CD1c-positive myeloid dendritic cell (primary cell): ENCODE measurements around the gene CDK17.
"Not testable (repeated sequence)": the region's sequence is repeated elsewhere in the genome, so short reads cannot be mapped to it uniquely, and the experiment has no call there.

ENCODE experiments used
- DNase-seq: peaks from one replicate; pipeline ENCODE4 v3.0.0-alpha.2; 2016; ENCODE audit errors: extremely low spot score

The CDK17 gene

DNA sequence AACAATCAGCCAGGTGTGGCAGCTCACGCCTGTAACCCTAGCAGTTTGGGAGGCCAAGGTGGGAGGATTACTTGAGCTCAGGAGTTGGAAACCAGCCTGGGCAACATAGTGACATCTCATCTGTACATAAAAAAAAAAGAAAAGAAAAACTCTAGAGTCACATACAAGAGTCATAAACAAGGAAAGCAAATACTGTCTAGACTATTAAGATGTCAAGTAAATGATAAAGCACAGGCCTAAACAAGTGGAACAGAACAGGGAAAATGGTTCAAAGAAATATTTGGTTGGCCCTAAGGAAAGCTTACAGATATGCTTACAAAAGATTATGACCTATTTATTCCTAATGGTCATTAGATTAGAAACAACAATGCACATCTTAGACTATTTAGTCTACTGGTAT, 12.3 kb downstream of the CDK17 start:
- no peak for DNase-seq

DNA sequence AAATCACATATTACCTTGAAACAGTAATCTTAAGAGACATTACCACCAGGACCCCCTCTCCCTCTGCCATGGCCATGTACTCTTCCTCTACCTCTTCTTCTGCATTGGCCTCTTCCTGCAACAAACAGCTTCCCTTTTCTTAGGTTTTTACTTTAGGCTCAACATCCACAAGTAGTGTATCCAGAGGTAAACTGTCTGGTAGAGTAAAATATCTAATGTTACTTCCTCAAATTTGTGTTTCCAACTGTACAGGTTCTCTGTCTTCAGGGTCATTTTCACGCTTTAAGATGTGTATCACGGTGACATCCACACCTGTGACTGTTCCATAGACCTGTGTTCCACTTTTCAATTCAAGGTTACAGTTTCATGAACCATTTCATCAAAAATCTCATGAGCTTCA, 13.4 kb downstream of the CDK17 start:
- no peak for DNase-seq

DNA sequence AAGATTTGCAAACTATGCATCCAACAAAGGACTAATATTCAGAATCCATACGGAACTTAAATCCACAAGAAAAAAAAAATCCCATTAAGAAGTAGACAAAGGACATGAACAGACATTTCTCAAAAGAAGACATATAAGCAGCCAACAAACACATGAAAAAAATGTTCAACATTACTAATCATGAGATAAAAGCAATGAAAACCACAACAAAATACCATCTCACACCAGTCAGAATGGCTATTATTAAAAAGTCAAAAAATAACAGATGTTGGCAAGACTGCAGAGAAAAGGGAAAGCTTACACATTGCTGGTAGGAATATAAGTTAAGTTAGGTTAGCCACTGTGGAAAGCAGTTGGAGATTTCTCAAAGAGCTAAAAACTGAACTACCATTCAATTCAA, 16.2 kb downstream of the CDK17 start:
- no peak for DNase-seq

DNA sequence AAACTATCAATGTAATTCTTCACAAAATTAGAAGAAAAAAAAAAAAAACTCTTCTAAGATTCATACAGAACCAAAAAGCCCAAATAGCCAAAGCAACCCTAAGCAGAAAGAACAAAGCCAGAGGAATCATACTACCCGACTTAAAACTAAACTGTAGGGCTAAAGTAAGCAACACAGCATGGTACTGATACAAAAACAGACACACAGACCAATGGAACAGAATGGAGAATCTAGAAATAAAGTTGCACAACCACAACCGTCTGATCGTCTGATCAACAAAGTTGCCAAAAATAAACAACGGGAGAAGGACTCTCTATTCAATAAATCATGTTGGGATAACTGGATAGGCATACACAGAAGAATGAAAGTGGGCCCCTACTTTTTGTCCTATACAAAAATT, 16.9 kb downstream of the CDK17 start:
- no peak for DNase-seq

DNA sequence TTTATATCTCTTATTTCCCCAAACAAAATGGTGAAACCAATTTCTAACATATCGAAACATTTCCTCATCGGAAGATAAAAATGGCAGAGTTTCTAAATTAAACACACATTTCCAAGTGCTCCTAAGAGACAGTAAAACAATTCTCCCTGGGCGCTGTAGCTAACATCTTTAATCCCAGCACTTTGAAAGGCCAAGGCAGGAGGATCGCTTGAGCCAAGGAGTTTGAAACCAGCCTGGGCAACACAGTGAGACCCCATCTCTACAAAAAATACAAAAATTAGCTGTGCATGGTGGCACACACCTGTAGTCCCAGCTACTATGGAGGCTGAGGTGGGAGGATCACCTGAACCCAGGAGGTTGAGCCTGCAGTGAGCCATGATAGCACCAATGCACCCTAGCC, 20.5 kb downstream of the CDK17 start:
- not testable (repeated sequence) for DNase-seq

DNA sequence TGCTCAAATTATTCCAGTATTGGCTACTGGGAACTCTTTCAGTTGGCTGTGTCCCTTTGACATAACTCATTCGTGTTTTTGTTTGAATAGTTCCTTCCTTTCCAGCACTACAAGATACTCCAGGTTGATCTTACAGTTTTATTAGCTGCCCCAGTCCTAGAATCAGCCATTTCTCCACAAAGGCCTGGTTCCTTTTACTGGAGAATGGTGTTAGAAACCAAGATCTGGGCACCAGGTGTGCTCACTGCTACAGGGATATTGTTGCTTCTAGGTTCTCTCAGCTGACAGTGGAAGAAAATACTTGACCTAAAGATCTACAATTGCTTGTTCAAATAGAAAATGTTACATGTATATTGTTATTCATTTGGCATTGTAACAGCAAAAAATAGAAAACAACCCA, 21.9 kb downstream of the CDK17 start:
- no peak for DNase-seq

DNA sequence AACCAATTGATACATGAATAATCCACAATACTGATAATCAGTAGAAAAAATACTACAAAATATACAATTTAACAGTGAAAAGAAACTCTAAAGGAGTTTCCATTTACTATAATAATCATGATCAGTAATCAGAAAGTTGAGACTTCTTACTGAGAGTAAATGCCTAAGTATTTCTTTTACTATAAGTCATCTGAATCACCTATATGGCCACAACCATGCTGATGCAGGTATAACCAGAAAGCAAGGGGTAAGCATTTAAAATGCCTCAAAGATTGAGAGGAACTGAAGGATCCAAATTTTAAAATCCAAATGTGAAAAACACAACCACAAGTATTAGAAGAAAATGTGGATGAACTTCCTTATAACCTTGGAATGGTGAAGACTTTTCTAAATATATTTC, 23.4 kb downstream of the CDK17 start:
- no peak for DNase-seq

DNA sequence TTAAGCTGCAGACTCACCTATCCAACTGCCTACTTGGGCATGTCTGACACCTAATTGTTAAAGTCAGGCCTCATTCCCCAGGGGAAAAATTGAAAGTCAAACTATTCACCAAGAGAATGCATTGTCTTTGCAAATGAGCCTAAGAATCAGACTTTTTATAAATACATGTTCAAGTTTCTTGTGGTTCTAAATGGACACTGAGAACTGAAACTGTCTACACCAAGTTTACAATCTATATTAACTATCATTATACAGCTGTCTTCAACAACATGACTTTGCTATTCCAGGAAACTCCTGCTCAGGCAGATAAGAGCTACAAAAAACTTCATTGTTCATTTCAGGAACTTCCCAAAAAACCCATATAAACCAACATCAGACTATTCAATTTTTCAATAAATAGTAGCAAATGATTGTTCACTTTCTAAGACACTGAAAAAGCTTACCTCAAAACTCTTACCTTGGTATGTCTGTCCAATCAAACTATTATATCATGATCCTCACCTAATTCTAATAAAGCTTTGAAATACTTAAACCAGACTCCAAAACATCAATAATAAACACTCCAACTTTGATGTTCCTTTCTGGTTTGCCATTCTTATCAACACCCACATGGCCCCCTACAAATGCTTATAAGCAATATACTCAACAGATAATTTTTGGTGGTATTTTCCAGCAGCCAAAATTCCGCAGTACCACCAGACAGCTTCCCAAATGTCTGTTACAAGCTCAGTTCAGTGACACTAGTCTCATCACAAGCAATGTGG, 24.2 kb downstream of the CDK17 start:
- DNase-seq = no peak

DNA sequence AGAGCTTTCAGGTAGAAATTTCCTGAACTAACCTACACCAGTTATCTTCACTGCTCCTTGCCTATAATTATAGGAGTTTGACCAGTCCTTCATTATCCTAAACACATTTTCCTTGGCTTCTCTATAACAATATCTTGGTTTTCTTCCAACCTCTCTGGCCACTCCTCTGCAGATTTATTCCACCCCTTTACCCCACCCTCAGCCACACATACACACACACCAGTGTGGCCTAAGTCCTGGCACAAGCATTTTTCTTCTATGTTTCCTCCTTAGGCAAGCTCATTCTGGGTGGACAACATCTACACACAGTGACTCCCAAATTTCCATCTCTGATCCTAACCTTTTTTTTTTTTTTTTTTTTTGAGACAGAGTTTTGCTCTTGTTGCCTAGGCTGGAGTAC, 25.1 kb downstream of the CDK17 start:
- no peak for DNase-seq

DNA sequence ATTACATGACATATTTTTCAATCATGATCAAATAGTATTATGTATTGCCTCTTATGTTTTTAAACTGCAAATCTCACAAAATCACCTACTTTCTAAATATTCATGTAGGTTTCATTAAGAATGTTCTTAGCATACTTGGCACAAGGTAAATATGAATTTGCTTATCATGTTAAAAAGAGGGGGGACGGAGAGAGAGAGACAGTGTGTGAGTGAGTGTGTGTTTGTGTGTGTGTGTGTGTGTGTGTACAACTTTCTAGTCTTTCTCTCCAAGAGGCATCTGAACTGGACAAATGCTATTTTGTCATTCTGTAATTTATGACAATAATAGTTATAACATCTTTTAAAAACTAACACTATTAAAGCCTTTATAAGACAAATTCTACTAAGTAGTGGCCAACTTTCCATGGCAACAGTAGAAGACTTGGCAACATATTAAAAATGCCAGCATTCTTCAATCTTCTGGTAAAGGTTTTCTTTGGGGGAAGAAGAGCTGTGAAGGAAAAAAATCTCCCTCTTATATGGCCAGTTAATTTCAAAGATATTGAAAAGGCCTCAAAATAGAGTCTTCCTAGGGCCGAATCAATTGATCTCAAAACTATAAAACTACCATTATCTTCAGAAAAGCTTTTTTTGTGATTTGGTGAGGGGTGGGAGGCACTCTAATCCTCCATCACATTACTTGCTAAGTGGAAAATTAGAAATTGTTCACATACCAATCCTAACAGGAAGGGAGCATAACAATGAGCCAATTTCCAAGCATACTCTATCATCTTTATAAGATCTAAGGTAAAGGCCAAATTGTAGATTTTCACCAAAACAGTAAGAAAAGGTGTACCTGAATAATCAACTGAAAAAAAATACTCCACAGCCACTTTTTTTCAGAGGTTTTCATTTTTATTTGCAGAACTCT, 28.2 kb downstream of the CDK17 start:
- no peak for DNase-seq

DNA sequence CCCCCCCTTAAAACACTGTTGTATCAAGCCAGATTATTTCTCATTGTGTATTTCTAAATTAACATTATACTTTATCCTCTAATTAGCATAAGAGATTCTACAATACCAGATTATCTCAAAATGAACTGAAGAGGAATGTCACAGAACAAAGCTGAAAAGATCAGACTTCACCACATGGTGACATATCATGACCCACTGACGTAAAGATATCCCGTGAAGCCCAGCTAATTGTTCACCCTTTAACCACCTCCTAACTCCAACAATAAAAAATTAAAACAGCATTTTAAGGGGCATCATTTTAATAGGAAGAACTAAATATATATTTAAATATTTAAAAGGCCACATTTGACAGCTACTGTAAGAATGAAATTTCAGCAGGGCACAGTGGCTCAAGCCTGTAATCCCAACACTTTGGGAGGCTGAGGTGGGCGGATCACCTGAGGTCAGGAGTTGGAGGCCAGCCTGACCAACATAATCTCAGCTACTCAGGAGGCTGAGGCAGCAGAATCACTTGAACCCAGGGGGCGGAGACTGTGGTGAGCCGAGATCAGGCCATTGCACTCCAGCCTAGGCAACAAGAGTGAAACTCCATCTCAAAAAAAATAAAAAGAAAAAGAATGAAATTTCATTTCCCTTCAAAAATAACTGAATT, 29.0 kb downstream of the CDK17 start:
- DNase-seq = no peak

DNA sequence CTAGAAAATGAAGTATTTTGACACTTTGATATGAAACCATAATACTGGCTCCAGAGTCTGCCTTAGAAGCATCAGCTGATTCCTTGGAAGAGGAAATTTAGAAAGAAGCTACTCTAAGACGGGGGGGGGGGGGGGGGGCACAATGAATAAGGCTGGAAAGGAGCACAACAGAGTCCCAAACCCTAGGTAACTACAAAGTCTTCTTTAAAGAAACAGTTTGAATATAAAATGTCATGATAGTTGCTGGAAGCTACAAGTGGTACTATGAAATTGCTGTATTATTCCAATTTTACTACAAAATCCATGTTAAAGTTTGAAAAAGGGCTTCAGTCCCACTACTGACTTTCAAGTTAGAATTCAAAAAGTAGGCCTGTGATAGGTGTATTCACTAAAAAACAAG, 31.6 kb downstream of the CDK17 start:
- no peak for DNase-seq

DNA sequence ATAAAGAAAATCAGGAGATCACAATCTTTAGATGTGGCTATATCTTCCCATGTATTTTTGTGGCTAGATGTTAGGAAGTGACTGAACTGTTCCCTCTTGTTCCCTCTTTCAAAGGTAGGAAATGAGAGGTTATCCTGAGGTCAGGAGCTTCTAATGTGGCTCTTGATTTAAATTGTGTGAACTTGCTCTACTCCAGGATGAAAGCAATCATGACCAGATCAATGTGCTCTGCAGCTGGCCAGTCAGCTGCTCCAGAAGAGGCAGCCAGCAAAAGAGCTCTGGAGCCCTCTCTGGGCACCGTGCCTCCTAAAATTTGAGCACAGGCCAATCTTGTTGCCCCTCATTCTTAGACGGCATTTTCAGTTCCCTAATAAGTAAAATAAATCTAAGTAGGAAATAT, 32.0 kb downstream of the CDK17 start:
- peak; percentile 21 for DNase-seq

DNA sequence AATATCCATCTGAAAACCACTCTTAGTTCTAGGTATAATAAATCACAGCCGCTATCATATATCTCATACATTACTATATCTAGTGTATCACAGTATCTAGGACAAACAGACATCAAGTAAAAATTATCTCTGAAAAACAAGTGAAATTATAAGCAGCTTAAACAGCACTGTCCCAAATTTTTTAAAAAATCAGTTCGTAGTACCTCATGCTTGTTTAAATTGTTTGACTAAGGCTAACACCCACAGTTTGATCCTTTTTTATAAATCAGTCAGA, 33.9 kb downstream of the CDK17 start:
- DNase-seq = no peak

DNA sequence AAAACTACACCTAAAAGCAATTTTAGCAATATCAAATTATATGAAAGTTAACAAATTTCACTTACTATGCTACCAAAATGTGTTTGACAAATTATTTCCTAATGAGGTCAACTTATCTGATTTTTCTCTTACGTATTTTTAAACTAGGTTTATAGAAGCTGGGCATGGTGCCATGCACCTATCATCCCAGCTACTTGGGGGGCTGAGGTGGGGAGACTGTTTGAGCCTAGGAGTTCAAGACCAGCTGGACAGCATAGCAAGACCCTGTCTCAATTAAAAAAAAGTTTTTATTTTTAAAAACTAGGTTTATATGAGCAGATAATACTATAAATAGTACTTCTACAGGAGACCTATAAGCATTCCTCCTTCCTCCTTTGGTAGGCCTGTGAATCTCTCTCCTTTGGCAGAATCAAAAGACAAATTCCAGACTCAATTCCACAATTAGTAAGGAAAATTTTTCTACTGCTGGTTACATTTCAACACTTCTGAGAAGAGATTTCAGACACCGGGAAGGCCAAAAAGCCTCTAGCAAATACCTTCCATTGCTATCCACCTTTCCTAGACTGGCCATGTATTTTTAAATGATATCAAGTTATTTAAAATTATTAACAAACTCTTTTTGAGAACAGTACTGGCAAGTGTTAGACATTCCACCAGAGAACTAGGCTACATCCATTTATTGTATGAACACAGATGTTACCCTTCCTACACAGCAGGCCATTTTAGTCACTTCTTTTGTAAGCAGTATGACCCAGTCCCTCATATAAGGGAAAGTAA, 34.4 kb downstream of the CDK17 start:
- no peak for DNase-seq

DNA sequence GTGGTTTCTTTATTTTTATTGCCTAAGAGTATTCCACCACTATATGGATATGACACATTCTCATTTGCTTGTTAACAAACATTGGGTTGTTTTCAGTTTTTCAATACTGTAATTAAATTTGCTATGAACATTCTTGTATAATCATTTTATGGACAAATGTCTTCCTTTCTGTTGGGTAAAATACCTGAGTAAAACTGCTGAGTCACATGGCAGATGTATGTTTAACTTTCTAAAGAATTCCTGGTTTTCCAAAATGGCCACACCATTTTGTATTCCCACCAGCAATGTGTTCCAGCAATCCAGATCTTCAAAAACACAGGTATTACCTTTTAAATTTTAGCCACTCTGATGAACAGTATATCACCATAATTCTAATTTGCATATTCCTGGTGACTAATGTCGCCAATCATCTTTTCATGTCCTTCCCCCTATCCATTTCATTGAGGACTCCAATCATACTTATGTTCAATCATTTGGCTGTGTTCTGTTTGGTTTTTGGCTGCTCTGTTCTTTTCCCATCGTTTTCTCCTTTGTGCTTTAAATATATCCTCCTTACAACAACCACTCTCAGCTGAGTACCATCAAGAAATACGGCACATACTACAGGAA, 36.0 kb downstream of the CDK17 start:
- DNase-seq = no peak

DNA sequence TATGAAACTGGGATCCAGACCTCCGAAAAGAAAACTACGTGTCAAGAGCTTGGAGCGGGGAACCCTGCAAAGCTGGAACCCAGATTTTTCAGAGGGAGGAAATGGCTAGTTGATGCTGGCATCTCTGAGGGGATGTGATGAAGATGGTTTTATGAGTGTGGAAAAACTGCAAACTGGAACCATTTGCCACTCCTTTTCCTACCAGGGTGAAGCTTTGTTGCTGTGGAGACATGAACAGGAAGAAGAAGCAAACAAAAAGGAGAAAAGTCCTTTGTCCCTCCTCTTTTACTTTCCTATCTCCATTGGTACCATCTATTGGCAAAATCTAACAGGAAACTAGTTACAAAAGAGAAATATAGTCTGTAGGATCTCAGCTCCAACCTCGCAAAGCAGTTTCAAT, 39.2 kb downstream of the CDK17 start:
- no peak for DNase-seq

DNA sequence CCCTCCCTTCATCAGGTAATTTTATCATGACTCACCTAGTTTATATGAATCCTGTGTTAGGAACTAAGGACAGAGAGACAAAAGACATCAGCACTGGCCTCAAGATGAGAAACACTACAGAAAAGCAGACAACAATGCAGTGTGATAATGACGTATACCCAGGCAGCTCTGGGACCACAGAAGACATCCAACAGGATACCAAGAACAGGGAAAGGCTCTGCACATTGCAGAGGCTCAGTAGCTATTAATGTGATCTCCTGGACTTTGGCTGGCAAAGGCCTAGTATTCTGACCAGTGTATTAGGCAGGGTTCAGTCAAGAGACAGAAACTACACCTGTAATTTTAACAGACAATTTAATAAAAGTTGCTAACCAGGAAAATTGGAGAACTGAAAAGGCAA, 39.7 kb downstream of the CDK17 start:
- no peak for DNase-seq

DNA sequence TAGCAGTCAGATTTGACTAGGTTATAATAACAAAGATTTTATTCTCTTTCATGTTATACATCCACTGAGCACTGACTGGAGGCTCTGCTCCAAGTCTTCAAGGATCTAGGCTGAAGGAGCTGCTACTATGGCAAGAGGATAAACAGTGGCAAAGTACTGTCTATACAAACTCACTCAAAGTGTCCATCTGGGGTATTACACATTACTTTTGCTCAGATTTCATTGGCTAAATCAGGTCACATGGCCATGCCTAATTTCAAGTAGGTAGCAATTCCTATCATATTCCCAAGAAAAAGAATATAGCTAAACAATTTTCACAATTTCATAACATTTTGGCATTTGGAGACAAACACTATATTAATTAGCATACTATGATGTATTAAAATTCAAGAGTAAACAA, 40.9 kb downstream of the CDK17 start:
- no peak for DNase-seq

DNA sequence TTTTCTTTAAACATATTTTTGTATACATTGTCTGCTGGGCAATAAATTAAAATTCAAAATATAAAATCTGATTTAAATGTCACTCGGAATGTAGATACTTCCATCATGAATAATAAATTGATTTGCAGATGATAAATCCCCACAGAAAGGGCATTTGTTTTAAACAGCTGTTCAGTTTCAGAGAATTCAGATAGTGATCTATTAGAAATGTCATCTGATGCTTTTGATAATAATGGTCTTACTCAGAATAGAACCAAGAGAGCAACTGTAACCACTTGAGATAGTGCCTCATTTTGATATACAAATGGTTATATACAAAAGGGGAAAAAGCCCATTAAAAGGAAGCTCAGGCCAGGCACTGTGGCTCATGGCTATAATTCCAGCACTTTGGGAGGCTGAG, 43.4 kb downstream of the CDK17 start:
- no peak for DNase-seq

DNA sequence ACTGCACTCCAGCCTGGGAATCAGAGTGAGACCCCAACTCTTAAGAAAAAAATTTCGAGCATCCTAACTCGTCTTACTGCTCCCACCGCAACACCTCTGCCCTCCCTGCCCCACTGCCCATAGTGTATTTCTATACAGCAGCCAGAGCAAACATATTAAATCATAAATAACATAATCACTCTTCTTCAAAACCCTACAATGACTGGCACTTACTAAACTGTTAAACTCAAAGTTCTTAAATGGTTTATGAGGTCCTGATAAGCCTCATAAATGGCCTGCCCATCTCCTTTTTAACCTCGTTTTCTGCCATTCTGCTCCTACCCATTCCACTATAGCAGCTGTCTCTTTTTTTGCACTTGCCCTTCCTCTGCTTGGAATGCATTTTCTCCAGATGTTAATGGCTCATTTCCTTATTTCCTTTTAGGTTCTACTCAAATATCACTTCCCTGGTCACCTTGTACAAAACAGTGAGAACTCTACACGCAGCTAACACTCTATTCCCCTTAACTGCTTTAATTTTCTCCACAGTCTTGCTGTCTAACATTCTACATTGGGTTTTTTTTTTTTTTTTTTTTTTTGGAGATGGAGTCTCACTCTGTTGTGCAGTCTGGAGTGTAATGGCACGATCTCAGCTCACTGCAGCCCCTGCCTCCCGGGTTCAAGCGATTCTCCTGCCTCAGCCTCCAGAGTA, 45.2 kb downstream of the CDK17 start:
- no peak for DNase-seq
